H1 (cell line): ENCODE data around the gene WDR91. TPM values are rescaled to one million over a fixed set of nuclear protein-coding genes. Genes with fewer than 3 reads are reported as not detected.

Experiments
- CTCF ChIA-PET: fragments of 300-600 bp; sonication (Branson Sonifier 250); formaldehyde crosslinking; loops from one replicate; lab custom pipeline; 2021; ENCODE audit not compliant: partially characterized antibody; lab: Charles Lee
- POLR2A ChIA-PET: fragments of 300-600 bp; sonication (Branson Sonifier 250); formaldehyde crosslinking; loops from one replicate; lab custom pipeline; 2021; ENCODE audit warnings: inconsistent platforms; ENCODE audit not compliant: partially characterized antibody; lab: Charles Lee
- DNase-seq, 2 experiments: peaks; one replicate each; pipeline versions ENCODE4 v3.0.0 to v3.0.0-alpha.2; 2010 to 2022; ENCODE audit warnings: low spot score in 2 of 2, low read depth in 1 of 2, mixed read lengths in 1 of 2
- FAIRE-seq: peaks from 2 replicates; lab custom pipeline; 2011; peaks lifted over from hg19 to GRCh38; lab: Jason Lieb, UNC
- H2AFZ ChIP-seq: 2 replicates; pipeline ENCODE4 v1.8.1; 2012; ENCODE audit warnings: low read length, inconsistent platforms
- H2AK5ac ChIP-seq: 2 replicates; pipeline ENCODE4 v1.6.1; 2013; ENCODE audit warnings: low read depth, low read length
- H2BK120ac ChIP-seq: replicated peaks from 2 replicates; pipeline ENCODE3; 2013; ENCODE audit warnings: low read depth, low read length, inconsistent platforms
- H2BK12ac ChIP-seq: 2 replicates; pipeline ENCODE4 v1.6.1; 2013; ENCODE audit warnings: low read depth, low read length
- H2BK15ac ChIP-seq: 2 replicates; pipeline ENCODE4 v1.6.1; 2013; ENCODE audit warnings: low read length
- H2BK20ac ChIP-seq: 2 replicates; pipeline ENCODE4 v1.6.1; 2013; ENCODE audit warnings: low read length
- H2BK5ac ChIP-seq: 2 replicates; pipeline ENCODE4 v1.6.1; 2013; ENCODE audit warnings: low read depth, low read length
- H3K14ac ChIP-seq: 2 replicates; pipeline ENCODE4 v1.6.1; 2013; ENCODE audit warnings: inconsistent platforms; ENCODE audit not compliant: insufficient read length
- H3K18ac ChIP-seq: 2 replicates; pipeline ENCODE4 v1.6.1; 2013; ENCODE audit warnings: low read length; ENCODE audit errors: extremely low read depth
- H3K23ac ChIP-seq: 2 replicates; pipeline ENCODE4 v1.6.1; 2013; ENCODE audit warnings: inconsistent platforms; ENCODE audit not compliant: insufficient read length
- H3K23me2 ChIP-seq: 2 replicates; pipeline ENCODE4 v1.6.1; 2013; ENCODE audit warnings: low read depth, low read length
- H3K27ac ChIP-seq: 2 replicates; pipeline ENCODE4 v1.6.1; 2011; ENCODE audit warnings: low read depth, low read length, inconsistent platforms
- H3K27me3 ChIP-seq, 4 experiments: replicated peaks in 1 of 4; 1 replicate in 1 of 4; 2 replicates in 3 of 4; pipeline versions ENCODE4 v1.6.1 to v1.8.1; 2011 to 2013; ENCODE audit warnings: low read length in 3 of 4, mild to moderate bottlenecking in 3 of 4, inconsistent platforms in 2 of 4, mixed read lengths in 2 of 4, moderate library complexity in 1 of 4; ENCODE audit not compliant: control insufficient read depth in 3 of 4, insufficient read depth in 3 of 4; ENCODE audit errors: extremely low read depth in 1 of 4
- H3K36me3 ChIP-seq, 4 experiments: 2 replicates each; pipeline versions ENCODE4 v1.6.1 to v1.8.1; 2011 to 2013; ENCODE audit warnings: mild to moderate bottlenecking in 4 of 4, low read length in 3 of 4, moderate library complexity in 2 of 4, control low read depth in 1 of 4, inconsistent platforms in 1 of 4; ENCODE audit not compliant: insufficient read depth in 4 of 4, control insufficient read depth in 2 of 4
- H3K4ac ChIP-seq: replicated peaks from 2 replicates; pipeline ENCODE3; 2013; ENCODE audit warnings: low read length, low read depth, mixed read lengths, inconsistent platforms; ENCODE audit not compliant: insufficient read length
- H3K4me1 ChIP-seq, 4 experiments: replicated peaks in 1 of 4; 1 replicate in 1 of 4; 2 replicates in 3 of 4; pipeline versions ENCODE4 v1.6.1 to v1.8.1; 2011 to 2013; ENCODE audit warnings: low read length in 3 of 4, inconsistent platforms in 2 of 4, mixed read lengths in 1 of 4; ENCODE audit not compliant: insufficient read depth in 4 of 4, control insufficient read depth in 3 of 4
- H3K4me2 ChIP-seq, 2 experiments: 2 replicates each; pipeline versions ENCODE4 v1.6.1 to v1.8.1; 2011 to 2013; ENCODE audit warnings: low read depth in 2 of 2, low read length in 2 of 2, control low read depth in 1 of 2, inconsistent platforms in 1 of 2, mild to moderate bottlenecking in 1 of 2; ENCODE audit not compliant: insufficient read depth in 1 of 2
- H3K4me3 ChIP-seq, 4 experiments: fragments of 200-600, 300-600 bp in 1 of 4; sonication (generic), shearing (Covaris generic), sonication (Bioruptor Twin) in 1 of 4; 2 replicates each; pipeline versions ENCODE4 v1.5.1 to v1.8.1; 2011 to 2016; ENCODE audit warnings: low read length in 4 of 4, low read depth in 3 of 4, control low read depth in 2 of 4, inconsistent platforms in 2 of 4, mild to moderate bottlenecking in 2 of 4, mixed read lengths in 1 of 4, moderate library complexity in 1 of 4; ENCODE audit not compliant: insufficient read depth in 2 of 4; ENCODE audit errors: extremely low read depth in 1 of 4
- H3K56ac ChIP-seq: replicated peaks from 2 replicates; pipeline ENCODE3; 2013; ENCODE audit warnings: low read depth, mild to moderate bottlenecking, mixed read lengths, low read length, inconsistent platforms; ENCODE audit not compliant: insufficient read length
- H3K79me1 ChIP-seq: 2 replicates; pipeline ENCODE4 v1.6.1; 2013; ENCODE audit warnings: low read depth, low read length, control low read depth
- H3K79me2 ChIP-seq, 2 experiments: 2 replicates each; pipeline versions ENCODE4 v1.6.1 to v1.8.1; 2012 to 2013; ENCODE audit warnings: low read length in 2 of 2, mild to moderate bottlenecking in 2 of 2, inconsistent platforms in 1 of 2; ENCODE audit not compliant: insufficient read depth in 2 of 2, control insufficient read depth in 1 of 2
- H3K9ac ChIP-seq, 4 experiments: replicated peaks in 1 of 4; 1 replicate in 1 of 4; 2 replicates in 3 of 4; pipeline versions ENCODE4 v1.6.1 to v1.8.1; 2011 to 2013; ENCODE audit warnings: low read depth in 3 of 4, low read length in 3 of 4, control low read depth in 2 of 4, mild to moderate bottlenecking in 2 of 4, moderate library complexity in 2 of 4, inconsistent platforms in 1 of 4; ENCODE audit errors: extremely low read depth in 1 of 4
- H3K9me3 ChIP-seq, 2 experiments: 2 replicates each; pipeline versions ENCODE4 v1.6.1 to v1.8.1; 2012 to 2013; ENCODE audit warnings: mild to moderate bottlenecking in 2 of 2, moderate library complexity in 2 of 2, control low read depth in 1 of 2, inconsistent platforms in 1 of 2, low read depth in 1 of 2, low read length in 1 of 2, mixed read lengths in 1 of 2; ENCODE audit not compliant: insufficient read depth in 2 of 2
- H4K20me1 ChIP-seq, 2 experiments: replicated peaks in 1 of 2; 2 replicates each; pipeline versions ENCODE3 to v1.8.1; 2011 to 2013; ENCODE audit warnings: inconsistent platforms in 2 of 2, low read length in 2 of 2, mild to moderate bottlenecking in 1 of 2; ENCODE audit not compliant: insufficient read depth in 2 of 2, control insufficient read depth in 1 of 2
- H4K5ac ChIP-seq: 2 replicates; pipeline ENCODE4 v1.6.1; 2013; ENCODE audit warnings: low read length, low read depth, mixed read lengths, inconsistent platforms; ENCODE audit not compliant: insufficient read length
- H4K8ac ChIP-seq: 2 replicates; pipeline ENCODE4 v1.8.0; 2013; ENCODE audit warnings: mild to moderate bottlenecking, moderate library complexity, low read length, inconsistent platforms; ENCODE audit not compliant: insufficient read depth; ENCODE audit errors: extremely low read depth
- H4K91ac ChIP-seq: replicated peaks from 2 replicates; pipeline ENCODE3; 2013; ENCODE audit warnings: low read length, mixed read lengths, inconsistent platforms; ENCODE audit not compliant: insufficient read length
- JUN ChIP-seq: IDR thresholded peaks from 2 replicates; pipeline ENCODE4 v1.6.1; 2011; ENCODE audit warnings: low read depth, mild to moderate bottlenecking, improper control_type of control experiment, low read length
- polyA plus RNA-seq, 7 experiments: library from polyadenylated mRNA; depleted of rRNA in 3 of 7; stranded (reverse) in 5 of 7; unstranded in 2 of 7; fragments of >200 nt in 5 of 7; fragments of 200-250 nt in 2 of 7; gene quantifications; 1 replicate in 5 of 7; 2 replicates in 1 of 7; 4 replicates in 1 of 7; pipeline versions ENCODE4 v1.2.1 to v1.2.3, GENCODE V29; 2011 to 2013; ENCODE audit warnings: missing spikeins in 2 of 7, mixed read lengths in 2 of 7
- total RNA-seq: library from RNA; stranded (reverse); fragmentation: NEBNext Ultra II Directional; extraction: Animal tissue kit (Norgen Biotek cat#: 25700); gene quantifications from 2 replicates; pipeline ENCODE4 v1.2.1, GENCODE V29; 2021

WDR91 gene
- total and polyA plus RNA-seq, 2 of the 8 experiments (the other 6 are each of a cell fraction or from before 2014, with no cell fraction given): 8.2 to 14.7 TPM

DNA sequence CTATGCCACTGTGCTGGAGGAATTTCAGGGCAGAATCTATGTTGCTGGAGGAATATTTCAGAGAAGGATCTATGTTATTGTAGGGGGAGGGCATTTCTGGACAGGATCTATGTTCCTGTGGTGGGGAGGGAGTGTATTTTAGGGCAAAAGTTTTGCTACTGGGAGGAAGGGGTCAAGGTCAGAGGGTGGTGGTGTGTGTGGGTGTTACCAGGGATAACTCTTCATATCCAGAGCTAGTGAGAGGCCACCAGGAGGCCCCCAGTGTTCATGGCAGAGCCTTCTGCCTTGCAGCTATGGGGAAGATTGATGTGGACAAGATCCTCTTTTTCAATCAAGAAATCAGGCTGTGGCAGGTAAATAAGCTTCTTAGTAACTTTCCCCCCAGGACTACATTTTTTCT is 20.4 kb upstream of the WDR91 start:
- no peak overlapping the region for H2BK5ac ChIP-seq
- H3K27ac ChIP-seq: no peak overlapping the region
- H3K4me2 ChIP-seq: no peak overlapping the region
- H2BK20ac ChIP-seq: no peak overlapping the region
- no peaks in the 10 kb centered on the region for H3K27me3 ChIP-seq
- no peaks in the 10 kb centered on the region for H3K4me1 ChIP-seq
- H3K79me1 ChIP-seq: no peaks in the 10 kb centered on the region
- H3K9ac ChIP-seq: no peak overlapping the region
- H3K23ac ChIP-seq: no peak overlapping the region
- no peak overlapping the region for H4K91ac ChIP-seq
- no peaks in the 10 kb centered on the region for H4K20me1 ChIP-seq
- no peak overlapping the region for H3K56ac ChIP-seq
- H3K79me2 ChIP-seq: no peaks in the 10 kb centered on the region
- H3K36me3 ChIP-seq: no peaks in the 10 kb centered on the region
- H3K14ac ChIP-seq: no peak overlapping the region
- H2AFZ ChIP-seq: no peak overlapping the region
- TF ChIP-seq JUN: no peak
- no peak overlapping the region for H3K4ac ChIP-seq
- no peak overlapping the region for H3K4me3 ChIP-seq
- no peak overlapping the region for H2AK5ac ChIP-seq
- H2BK120ac ChIP-seq: no peak overlapping the region
- H2BK15ac ChIP-seq: no peak overlapping the region
- H3K23me2 ChIP-seq: no peaks in the 10 kb centered on the region
- H4K5ac ChIP-seq: no peak overlapping the region
- H3K9me3 ChIP-seq: no peaks in the 10 kb centered on the region
- DNase-seq (peak in 1 of 2 experiments; percentile 8), FAIRE-seq (no peak)
- H4K8ac ChIP-seq: no peak overlapping the region
- H3K18ac ChIP-seq: no peak overlapping the region
- ChIA-PET POLR2A (no interaction called here), CTCF (interaction anchor here (1.3 to 3.0 kb wide), 6 partner anchors 11 to 42 kb away, joined by 3 to 16 read pairs (median 5); no protein-coding TSS in a partner anchor)
- H2BK12ac ChIP-seq: no peak overlapping the region
